ENCODE data around the gene PMFBP1.

PMFBP1 gene

GRCh38 chr16:72172105-72173034 lies at the start of gene PMFBP1:
Gene PMFBP1 (minus strand): TSS chr16:72172155. CDS start chr16:72171208, 947 bp downstream.
- no peak for DNase-seq (ENCODE audit: low read depth in 2 of 2)

GRCh38 chr16:72221630-72222024 lies 49.7 kb upstream of the PMFBP1 start:
- no peak for DNase-seq (ENCODE audit: low read depth in 2 of 2)

- DNase-seq (ENCODE audit: low read depth in 2 of 2), result no peak
Observed at GRCh38 chr16:72220875-72221629, 49.1 kb upstream of the PMFBP1 start.

GRCh38 chr16:72219282-72219681 lies 47.3 kb upstream of the PMFBP1 start:
- no peak for DNase-seq (ENCODE audit: low read depth in 2 of 2)

- no peak for DNase-seq (ENCODE audit: low read depth in 2 of 2)
Observed at GRCh38 chr16:72216767-72217166, 44.8 kb upstream of the PMFBP1 start.

GRCh38 chr16:72214821-72215220 lies 42.9 kb upstream of the PMFBP1 start:
- no peak for DNase-seq (ENCODE audit: low read depth in 2 of 2)

GRCh38 chr16:72211110-72211509 lies 39.2 kb upstream of the PMFBP1 start:
- DNase-seq (ENCODE audit: low read depth in 2 of 2), result no peak

- no peak for DNase-seq (ENCODE audit: low read depth in 2 of 2)
Observed at GRCh38 chr16:72210555-72210954, 38.6 kb upstream of the PMFBP1 start.

GRCh38 chr16:72210072-72210471 lies 38.1 kb upstream of the PMFBP1 start:
- DNase-seq (ENCODE audit: low read depth in 2 of 2), result no peak

- no peak for DNase-seq (ENCODE audit: low read depth in 2 of 2)
Observed at GRCh38 chr16:72206299-72206698, 34.3 kb upstream of the PMFBP1 start.

GRCh38 chr16:72203401-72203800 lies 31.4 kb upstream of the PMFBP1 start:
- no peak for DNase-seq (ENCODE audit: low read depth in 2 of 2)

- DNase-seq (ENCODE audit: low read depth in 2 of 2), result no peak
Observed at GRCh38 chr16:72202014-72202413, 30.1 kb upstream of the PMFBP1 start.

GRCh38 chr16:72201387-72201786 lies 29.4 kb upstream of the PMFBP1 start:
- DNase-seq (ENCODE audit: low read depth in 2 of 2), result no peak

- DNase-seq (ENCODE audit: low read depth in 2 of 2), result no peak
Observed at GRCh38 chr16:72199761-72200337, 27.9 kb upstream of the PMFBP1 start.

- DNase-seq (ENCODE audit: low read depth in 2 of 2), result no peak
Observed at GRCh38 chr16:72198771-72199201, 26.8 kb upstream of the PMFBP1 start.

- DNase-seq (ENCODE audit: low read depth in 2 of 2), result no peak
Observed at GRCh38 chr16:72198021-72198711, 26.2 kb upstream of the PMFBP1 start.

GRCh38 chr16:72197545-72197944 lies 25.6 kb upstream of the PMFBP1 start:
- DNase-seq (ENCODE audit: low read depth in 2 of 2), result no peak

GRCh38 chr16:72195609-72196008 lies 23.7 kb upstream of the PMFBP1 start:
- no peak for DNase-seq (ENCODE audit: low read depth in 2 of 2)

GRCh38 chr16:72191551-72191950 lies 19.6 kb upstream of the PMFBP1 start:
- no peak for DNase-seq (ENCODE audit: low read depth in 2 of 2)

GRCh38 chr16:72189865-72190371 lies 18.0 kb upstream of the PMFBP1 start:
- no peak for DNase-seq (ENCODE audit: low read depth in 2 of 2)

- no peak for DNase-seq (ENCODE audit: low read depth in 2 of 2)
Observed at GRCh38 chr16:72188541-72188940, 16.6 kb upstream of the PMFBP1 start.

- no peak for DNase-seq (ENCODE audit: low read depth in 2 of 2)
Observed at GRCh38 chr16:72187551-72187950, 15.6 kb upstream of the PMFBP1 start.
